Psoas muscle (tissue), 8 donors: ENCODE results near the gene COL10A1. TPM values are rescaled to one million over a fixed set of nuclear protein-coding genes. Genes with fewer than 3 reads are reported as not detected.

ENCODE experiments used
- ATAC-seq, 4 donors: fragments of 200-7000 bp; cut with Tn5 transposase; one replicate each; pipeline ENCODE4 v1.9.1; 2020; ENCODE audit warnings: moderate library complexity in 3 of 4, mild to moderate bottlenecking in 2 of 4
- DNase-seq, 2 donors: peaks; one replicate each; pipeline ENCODE4 v3.0.0-alpha.2; 2020
- H3K27ac ChIP-seq: fragments of 200-600 bp; one replicate; pipeline ENCODE4 v1.8.0; 2022
- H3K27me3 ChIP-seq, 3 donors: fragments of 200-600 bp in 1 of 3; one replicate each; pipeline versions ENCODE4 v1.6.1 to v1.8.0; 2013 to 2022; ENCODE audit warnings: low read length in 2 of 3, mild to moderate bottlenecking in 2 of 3, moderate library complexity in 1 of 3; ENCODE audit not compliant: insufficient read depth in 3 of 3
- H3K36me3 ChIP-seq, 2 donors: fragments of 200-600 bp in 1 of 2; one replicate each; pipeline versions ENCODE4 v1.6.1 to v1.8.0; 2013 to 2022; ENCODE audit warnings: low read depth in 1 of 2, mild to moderate bottlenecking in 1 of 2, moderate library complexity in 1 of 2; ENCODE audit not compliant: insufficient read depth in 1 of 2
- H3K4me1 ChIP-seq: fragments of 200-600 bp; one replicate; pipeline ENCODE4 v1.8.0; 2022
- H3K4me3 ChIP-seq: fragments of 200-600 bp; one replicate; pipeline ENCODE4 v1.8.0; 2022; ENCODE audit warnings: mild to moderate bottlenecking
- H3K9me3 ChIP-seq: fragments of 200-600 bp; one replicate; pipeline ENCODE4 v1.8.0; 2022
- CTCF ChIP-seq: fragments of 200-600 bp; IDR thresholded peaks from one replicate; pipeline ENCODE4 v1.8.0; 2022; ENCODE audit warnings: antibody characterized with exemption
- WGBS, 3 donors: extraction: QIAGEN DNeasy Blood & Tissue Kit; methylation state at CpG; one replicate each; pipeline versions ENCODE4 v1.1.6 to v1.1.7; 2013; 5-methylcytosine and 5-hydroxymethylcytosine counted together
- intact Hi-C, 2 donors: fragments of 100-400 bp; cut with DNase I; formaldehyde crosslinking; loops; one replicate each; pipeline versions ENCODE4 v1.11.0 to v1.14.2; 2022
- polyA plus RNA-seq, 3 donors: library from polyadenylated mRNA; stranded (reverse); fragments of 200-250 nt; gene quantifications; one replicate each; pipeline ENCODE4 v1.2.3, GENCODE V29; 2013
- total RNA-seq, 4 donors: library from RNA; stranded (reverse); fragmentation: NEBNext Ultra II Directional in 2 of 4; extraction: Animal tissue kit (Norgen Biotek cat#: 25700) in 2 of 4; gene quantifications; one replicate each; pipeline versions ENCODE4 v1.2.1 to v1.2.4, GENCODE V29; 2021 to 2023
- donor health status: healthy with polysubstance abuse.
- donor health status: DM: no; HTN: no; CAD: no; lungs with moderate emphysema.
- donor health status: Bipolar disorder and iron deficiency.
- donor health status: healthy.
- donor health status: DM: yes; HTN: yes; CAD: no.
- donor health status: DM: no; HTN: no; CAD: no.
- donor health status: DM: no; HTN: no; CAD: no.
- donor health status: DM: yes; HTN: yes; CAD: no.

The COL10A1 gene
- total and polyA plus RNA-seq, 7 donors = 0.08 to 0.41 TPM; not detected in 5

- no peak for DNase-seq
- Histone ChIP-seq H3K4me3 (no peak overlapping the region), H3K27ac (no peak overlapping the region), H3K36me3 (no peaks in the 10 kb centered on the region), H3K9me3 (no peaks in the 10 kb centered on the region), H3K27me3 (no peaks in the 10 kb centered on the region), H3K4me1 (no peaks in the 10 kb centered on the region)
- intact Hi-C loops = no loop called here
- TF ChIP-seq CTCF = no peak
- 68 to 71% (median 71%) methylated on average over 4 of the region's 4 CpGs for WGBS, 3 donors
- no peak for ATAC-seq
Measured at GRCh38 chr6:116087437-116088027, 38.4 kb downstream of the COL10A1 start.

- DNase-seq (no peak), ATAC-seq (no peak)
- intact Hi-C loops = no loop called here
- no peak overlapping the region for H3K27ac ChIP-seq
- no peak for TF ChIP-seq CTCF
- H3K27me3 ChIP-seq = no peaks in the 10 kb centered on the region
- H3K4me3 ChIP-seq = no peak overlapping the region
- H3K4me1 ChIP-seq = no peaks in the 10 kb centered on the region
- 73 to 90% (median 84%) methylated on average over 2 of the region's 2 CpGs for WGBS, 3 donors
- no peaks in the 10 kb centered on the region for H3K36me3 ChIP-seq
- H3K9me3 ChIP-seq = no peaks in the 10 kb centered on the region
Measured at GRCh38 chr6:116084284-116084683, 41.6 kb downstream of the COL10A1 start.

GRCh38 chr6:116083052-116083451 lies 42.9 kb downstream of the COL10A1 start:
- TF ChIP-seq CTCF = no peak
- ATAC-seq (no peak), DNase-seq (no peak)
- Histone ChIP-seq H3K4me3 (no peak overlapping the region), H3K36me3 (no peaks in the 10 kb centered on the region), H3K4me1 (no peaks in the 10 kb centered on the region), H3K27ac (no peak overlapping the region), H3K9me3 (no peaks in the 10 kb centered on the region), H3K27me3 (no peaks in the 10 kb centered on the region)
- WGBS, 3 donors = 86 to 92% (median 91%) methylated on average over 5 of the region's 5 CpGs
- intact Hi-C loops = no loop called here

- H3K36me3 ChIP-seq = no peaks in the 10 kb centered on the region
- no peak for ATAC-seq
- H3K4me3 ChIP-seq = no peak overlapping the region
- intact Hi-C loops = no loop called here
- no peak overlapping the region for H3K27ac ChIP-seq
- no peaks in the 10 kb centered on the region for H3K27me3 ChIP-seq
- 95 to 98% (median 95%) methylated on average over 3 of the region's 3 CpGs for WGBS, 3 donors
- peaks cover 10% of the 10 kb centered on the region for H3K4me1 ChIP-seq
- DNase-seq = no peak
- no peak for TF ChIP-seq CTCF
- H3K9me3 ChIP-seq = no peaks in the 10 kb centered on the region
Measured at GRCh38 chr6:116078945-116079344, 47.0 kb downstream of the COL10A1 start.

- no peak for TF ChIP-seq CTCF
- Histone ChIP-seq H3K27me3 (no peaks in the 10 kb centered on the region), H3K36me3 (no peaks in the 10 kb centered on the region), H3K4me1 (peaks cover 14% of the 10 kb centered on the region), H3K4me3 (no peak overlapping the region), H3K9me3 (no peaks in the 10 kb centered on the region), H3K27ac (no peak overlapping the region)
- 73 to 77% (median 75%) methylated on average over 3 of the region's 3 CpGs for WGBS, 3 donors
- intact Hi-C loops = no loop called here
- DNase-seq = no peak
- ATAC-seq = no peak
Measured at GRCh38 chr6:116078522-116078921, 47.4 kb downstream of the COL10A1 start.
